ENCODE results near the gene ODF4.
"Not testable (repeated sequence)": the region's sequence is repeated elsewhere in the genome, so short reads cannot be mapped to it uniquely, and the experiment has no call there.

The ODF4 gene

GRCh38 chr17:8369944-8370343, 30.3 kb downstream of the ODF4 start:
- no peak for DNase-seq

- no peak for DNase-seq
Measured at GRCh38 chr17:8371786-8372185, 32.1 kb downstream of the ODF4 start.

GRCh38 chr17:8372422-8372821, 32.8 kb downstream of the ODF4 start:
- no peak for DNase-seq

GRCh38 chr17:8373856-8374255, 34.2 kb downstream of the ODF4 start:
- DNase-seq = not testable (repeated sequence)

- peak; percentile 23 for DNase-seq
Measured at GRCh38 chr17:8375738-8376259, 36.2 kb downstream of the ODF4 start.

GRCh38 chr17:8376271-8377067, 36.8 kb downstream of the ODF4 start, which contains the start of gene KRABD2:
Gene KRABD2, minus strand, starts transcription at chr17:8376704.
- DNase-seq = peak; percentile 86

GRCh38 chr17:8377422-8377821, 37.8 kb downstream of the ODF4 start:
- DNase-seq = no peak

GRCh38 chr17:8378117-8378516, 38.5 kb downstream of the ODF4 start:
- not testable (repeated sequence) for DNase-seq

- no peak for DNase-seq
Measured at GRCh38 chr17:8380049-8380448, 40.4 kb downstream of the ODF4 start.

DNA sequence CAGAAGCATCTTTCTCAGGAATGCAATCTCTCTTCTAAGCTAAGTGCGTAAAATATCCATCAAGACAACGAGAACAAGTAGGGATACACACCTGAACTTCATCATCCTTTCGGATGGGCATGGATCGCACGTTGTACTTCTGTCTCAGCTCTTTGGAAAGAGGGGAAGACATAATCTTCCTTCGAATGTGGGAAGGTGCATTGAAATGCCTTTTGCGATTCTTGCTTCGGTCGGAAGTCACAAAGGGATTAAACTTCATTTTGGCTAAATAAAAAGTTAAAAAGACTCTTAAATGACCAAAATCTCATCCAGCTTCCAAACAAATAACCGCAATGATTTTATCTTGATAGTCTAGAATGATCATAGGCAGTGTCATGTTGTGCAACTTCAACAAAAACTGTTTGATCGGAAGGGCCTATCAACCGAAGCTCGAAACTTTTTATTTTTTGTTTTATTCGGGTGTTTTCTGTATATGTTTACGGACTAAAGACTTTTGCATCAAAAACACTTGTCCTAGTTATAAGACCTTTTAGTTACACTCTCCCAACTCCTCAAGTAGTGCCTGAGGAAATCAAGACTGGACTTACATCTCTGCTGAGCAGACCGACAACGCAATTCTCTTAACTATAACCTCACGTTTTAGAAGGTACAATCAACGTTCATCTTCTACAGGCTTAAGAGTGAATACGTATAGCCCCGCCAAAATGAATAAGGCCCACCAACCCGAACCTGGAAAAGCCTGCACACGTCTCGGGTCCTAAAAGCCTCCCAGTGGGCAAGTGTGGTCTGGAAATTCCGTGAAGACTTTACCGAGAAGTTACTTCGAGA, 42.6 kb downstream of the ODF4 start:
- DNase-seq = no peak

DNA sequence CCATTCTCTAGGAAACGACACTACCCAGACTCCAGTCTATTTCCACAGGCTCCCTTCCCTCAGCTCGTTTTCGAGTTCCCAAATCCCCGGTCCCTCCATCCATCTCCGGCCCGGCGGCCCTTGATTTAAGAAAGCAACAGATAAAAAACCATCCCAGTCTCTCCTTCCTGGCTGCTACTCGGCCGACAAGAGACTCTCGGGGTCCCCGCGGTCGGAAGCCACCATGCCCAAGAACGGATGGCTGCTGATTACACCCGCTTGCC, 43.2 kb downstream of the ODF4 start:
- DNase-seq = no peak

- DNase-seq = peak; percentile 99
Measured at GRCh38 chr17:8383143-8383822, 43.6 kb downstream of the ODF4 start, which contains the start of gene RPL26. Gene RPL26, minus strand, starts transcription at chr17:8383193. Its CDS starts 883 bp downstream, at chr17:8382310.

- peak; percentile 95 for DNase-seq
Measured at GRCh38 chr17:8384801-8385378, 45.2 kb downstream of the ODF4 start.

GRCh38 chr17:8386841-8387240, 47.2 kb downstream of the ODF4 start:
- no peak for DNase-seq

- no peak for DNase-seq
Measured at GRCh38 chr17:8387914-8388651, 48.4 kb downstream of the ODF4 start.

DNA sequence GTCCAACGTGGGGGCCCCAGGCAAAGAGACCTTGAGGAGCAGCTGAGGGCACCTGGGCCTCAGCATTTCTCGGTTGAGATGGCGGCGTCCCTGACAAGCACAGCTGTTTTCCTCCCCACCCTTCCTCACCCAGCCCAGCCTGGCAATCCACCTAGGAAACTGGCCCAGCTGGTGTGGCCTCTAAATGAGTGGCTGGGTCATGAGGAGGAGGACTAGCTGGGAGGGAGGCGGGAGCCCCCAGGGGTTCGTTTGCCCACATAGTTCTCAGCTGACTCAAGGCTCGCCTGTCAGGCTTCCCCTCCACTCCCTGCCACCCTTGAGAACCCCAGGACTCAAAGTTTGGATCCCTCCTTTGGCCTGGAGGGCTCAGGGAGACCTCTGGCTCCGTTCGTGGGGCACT, 52.1 kb downstream of the ODF4 start:
- DNase-seq = peak; percentile 28

DNA sequence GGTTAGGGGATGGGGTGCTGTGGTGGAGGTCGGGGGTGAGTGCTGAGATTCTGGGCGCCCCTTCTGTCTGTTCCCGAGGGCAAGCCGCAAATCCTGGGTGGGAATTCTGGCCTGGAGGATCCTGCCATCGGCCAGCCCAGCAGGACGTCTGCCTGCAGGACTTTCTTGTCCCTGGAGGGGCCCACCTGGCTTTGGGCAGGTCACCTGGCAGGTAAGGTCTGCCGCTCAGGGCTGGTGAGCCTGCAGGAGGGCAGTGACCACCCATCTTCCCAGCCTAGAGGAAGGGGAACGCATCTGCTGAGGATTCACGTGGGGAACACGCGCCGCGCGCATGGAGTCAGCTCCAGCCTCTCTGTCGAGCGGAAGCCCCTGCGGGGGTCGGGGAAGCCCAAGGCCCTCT, 52.6 kb downstream of the ODF4 start:
- no peak for DNase-seq

GRCh38 chr17:8392674-8393469, 53.2 kb downstream of the ODF4 start:
- DNase-seq = no peak

DNA sequence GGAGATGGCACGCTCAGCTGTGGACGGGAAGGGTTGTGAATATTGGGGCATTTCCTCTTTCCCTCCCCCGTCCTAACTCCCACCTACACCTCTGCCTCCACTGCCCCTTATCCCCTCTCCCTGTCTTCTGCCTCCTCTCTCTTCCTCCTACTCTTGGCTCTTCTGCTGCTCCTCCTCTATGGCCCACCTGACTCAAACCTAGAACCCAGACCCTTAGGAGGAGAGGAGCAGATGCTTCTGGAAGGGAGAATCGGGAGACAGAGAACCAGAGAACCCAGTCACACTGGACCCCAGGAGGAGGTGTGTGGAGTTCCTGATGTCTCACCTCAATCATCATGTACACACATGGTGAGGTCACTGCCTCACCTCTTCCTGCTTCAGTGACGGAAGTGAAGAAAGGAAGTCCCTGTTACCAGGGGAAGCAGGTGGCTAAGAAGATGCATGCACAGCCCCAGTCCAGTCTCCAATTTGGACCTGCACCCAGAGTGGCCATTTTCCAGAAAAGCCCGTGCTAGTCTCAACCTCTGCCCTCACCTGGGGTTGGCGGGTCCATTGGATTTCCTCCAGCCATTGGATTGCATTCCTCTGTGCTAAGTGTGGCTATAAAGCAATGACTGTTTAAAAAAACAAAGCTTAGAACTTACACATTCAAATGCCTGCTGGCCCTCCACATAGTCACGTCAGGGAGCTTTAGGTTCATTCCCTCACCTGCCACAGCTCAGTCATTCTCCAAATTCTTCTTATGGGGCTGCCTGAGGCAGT, 54.0 kb downstream of the ODF4 start:
- no peak for DNase-seq

DNA sequence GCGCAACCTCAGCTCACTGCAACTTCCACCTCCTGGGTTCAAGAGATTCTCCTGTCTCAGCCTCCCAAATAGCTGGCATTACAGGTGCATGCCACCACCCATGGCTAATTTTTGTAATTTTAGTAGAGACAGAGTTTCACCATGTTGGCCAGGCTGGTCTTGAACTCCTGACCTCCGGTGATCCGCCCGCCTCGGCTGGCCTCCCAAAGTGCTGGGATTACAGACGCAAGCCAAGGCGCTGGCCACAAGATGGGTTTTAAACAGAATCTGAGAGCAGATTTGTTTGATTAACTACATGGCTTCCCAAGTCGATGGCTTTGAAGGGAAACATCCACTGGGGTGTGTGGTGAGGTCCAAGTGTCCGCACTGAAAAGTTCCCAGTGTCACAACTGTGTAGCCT, 54.9 kb downstream of the ODF4 start:
- not testable (repeated sequence) for DNase-seq
